NCI-H2227 (cell line): Measurements from ENCODE around the gene GRAMD1C.
"Not testable (repeated sequence)": the region's sequence is repeated elsewhere in the genome, so short reads cannot be mapped to it uniquely, and the experiment has no call there.

ENCODE experiments used
- DNase-seq: peaks from one replicate; lab custom pipeline; 2025; ENCODE audit not compliant: unreplicated experiment; lab: John Stamatoyannopoulos, UW

Gene GRAMD1C

DNA sequence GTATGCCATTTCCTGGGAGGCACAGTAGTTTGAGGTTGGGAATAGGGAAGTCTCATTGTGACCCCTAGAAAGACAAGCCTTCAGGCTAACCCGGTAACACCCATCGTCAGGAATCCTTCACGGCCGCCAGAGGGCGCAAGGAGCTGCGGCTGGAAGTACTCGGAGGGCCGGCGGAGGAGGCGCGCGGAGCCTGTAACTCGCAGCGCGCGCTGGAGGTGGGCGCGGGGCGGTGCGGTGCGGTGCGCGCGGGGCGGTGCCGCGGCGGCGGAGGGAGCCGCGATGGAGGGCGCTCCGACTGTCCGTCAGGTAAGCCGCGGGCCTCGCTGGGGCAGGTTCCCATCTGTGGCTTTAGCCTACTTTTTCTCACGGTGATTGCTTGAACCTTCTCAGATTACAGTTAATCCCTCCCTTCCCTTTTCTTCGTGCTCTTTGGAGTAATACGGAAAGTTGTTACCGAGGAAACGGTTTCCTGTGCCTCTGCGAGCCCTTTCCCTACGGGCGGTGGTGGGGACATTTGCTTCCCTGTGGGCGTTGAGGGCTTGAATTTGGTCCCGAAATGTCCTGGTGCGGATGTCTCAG, at the start of gene GRAMD1C:
Gene GRAMD1C, plus strand, starts transcription at position 158 of the 579 bp plus-strand sequence. Its CDS starts 122 bp downstream, at position 280.
- peak; percentile 90 for DNase-seq

DNA sequence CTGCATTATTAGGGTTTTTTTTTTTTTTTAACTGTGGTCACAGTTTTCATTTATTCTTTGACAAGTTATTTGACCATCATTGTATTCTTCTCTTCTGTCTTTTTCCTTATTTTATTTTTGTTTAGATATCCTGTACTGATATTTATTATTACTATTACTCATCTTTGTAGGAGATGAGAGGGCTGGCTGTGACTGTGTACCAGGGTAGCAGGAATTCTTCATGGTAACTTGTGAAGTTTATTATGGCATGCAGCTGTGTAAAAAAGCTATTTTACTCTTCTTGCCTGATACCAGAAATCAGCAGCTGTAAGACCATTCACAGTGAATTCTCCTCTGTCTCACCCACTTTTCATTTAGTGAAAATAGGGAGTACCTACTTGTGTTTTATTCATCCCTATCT, 47.2 kb upstream of the GRAMD1C start:
- no peak for DNase-seq

DNA sequence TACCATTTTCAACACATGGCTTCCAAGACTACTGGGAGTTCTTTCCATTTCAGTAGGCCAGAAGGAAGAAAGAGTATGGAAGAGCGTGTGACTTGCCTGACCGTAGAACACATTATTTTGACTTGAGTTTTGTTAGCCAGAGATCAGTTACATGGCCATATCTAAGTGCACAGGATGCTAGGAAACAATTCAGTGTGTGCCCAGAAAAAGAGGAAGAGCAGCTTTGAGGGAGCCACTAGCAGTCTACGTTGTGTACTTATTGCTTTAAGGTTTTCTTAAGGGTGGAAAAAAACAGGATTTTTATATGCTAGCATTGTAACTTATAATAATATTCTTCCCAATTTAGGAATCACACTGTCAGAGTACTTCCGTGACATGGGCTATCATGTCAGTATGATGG, 44.1 kb upstream of the GRAMD1C start:
- DNase-seq = no peak

DNA sequence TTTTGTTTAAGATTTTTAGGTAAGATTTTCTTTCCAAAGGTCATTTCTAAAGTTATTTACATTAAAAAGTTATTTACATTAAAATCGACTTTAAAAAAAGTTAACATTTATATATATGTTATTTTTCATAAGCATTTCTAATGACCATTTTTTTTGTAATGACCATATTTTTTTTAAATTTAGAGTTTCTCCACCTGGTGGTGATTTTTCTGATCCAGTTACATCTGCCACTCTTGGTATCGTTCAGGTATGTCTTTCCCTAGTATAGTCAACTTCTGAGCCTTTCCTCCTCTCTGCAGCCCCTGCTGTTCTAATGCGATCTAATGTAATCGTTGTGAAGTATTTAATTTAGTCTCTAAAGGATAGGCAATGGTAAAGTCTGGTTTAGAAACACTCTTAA, 42.9 kb upstream of the GRAMD1C start:
- no peak for DNase-seq

DNA sequence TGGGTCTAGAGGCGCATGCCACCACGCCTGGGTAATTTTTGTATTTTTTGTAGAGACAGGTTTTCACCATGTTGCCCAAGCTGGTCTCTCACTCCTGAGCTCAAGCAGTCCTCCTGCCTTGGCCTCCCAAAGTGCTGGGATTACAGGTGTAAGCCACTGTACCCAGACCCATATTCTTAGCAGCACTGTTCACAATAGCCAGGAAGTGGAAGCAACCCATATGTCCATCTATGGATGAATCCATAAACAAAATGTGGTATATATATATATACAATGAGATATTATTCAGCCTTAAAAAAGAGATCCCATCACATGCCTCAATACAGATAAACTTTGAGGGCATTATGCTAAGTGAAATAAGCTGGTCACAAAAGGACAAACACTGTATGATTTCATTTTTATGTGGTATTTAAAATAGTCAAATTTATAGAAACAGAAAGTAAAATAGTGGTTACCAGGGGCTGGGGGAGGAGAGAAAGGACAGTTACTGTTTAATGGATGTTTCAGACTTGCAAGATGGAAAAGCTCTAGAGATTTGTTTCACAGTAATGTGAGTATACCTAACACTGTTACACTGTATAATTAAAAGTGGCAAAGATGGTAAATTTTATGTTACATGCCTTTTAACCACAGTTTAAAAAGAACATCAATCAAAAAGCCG, 35.7 kb upstream of the GRAMD1C start:
- no peak for DNase-seq

DNA sequence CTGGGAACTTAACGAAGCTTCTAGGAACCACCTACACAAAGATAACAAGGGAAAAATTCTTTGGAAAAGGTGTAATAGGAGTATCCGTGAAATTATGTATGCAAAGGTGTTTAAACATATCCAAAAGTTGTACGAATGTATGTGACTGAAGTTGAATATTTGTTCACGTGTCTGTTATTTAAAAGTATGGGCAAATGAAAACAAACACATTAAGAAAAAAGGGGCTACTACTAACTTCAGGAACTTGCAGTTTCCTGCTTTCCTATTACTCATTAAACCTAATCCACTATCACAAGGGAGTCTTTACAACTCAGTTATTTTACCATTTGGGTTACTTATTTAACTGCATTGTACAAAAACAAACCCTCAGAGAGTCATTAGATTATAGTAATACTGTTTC, 33.9 kb upstream of the GRAMD1C start:
- no peak for DNase-seq

DNA sequence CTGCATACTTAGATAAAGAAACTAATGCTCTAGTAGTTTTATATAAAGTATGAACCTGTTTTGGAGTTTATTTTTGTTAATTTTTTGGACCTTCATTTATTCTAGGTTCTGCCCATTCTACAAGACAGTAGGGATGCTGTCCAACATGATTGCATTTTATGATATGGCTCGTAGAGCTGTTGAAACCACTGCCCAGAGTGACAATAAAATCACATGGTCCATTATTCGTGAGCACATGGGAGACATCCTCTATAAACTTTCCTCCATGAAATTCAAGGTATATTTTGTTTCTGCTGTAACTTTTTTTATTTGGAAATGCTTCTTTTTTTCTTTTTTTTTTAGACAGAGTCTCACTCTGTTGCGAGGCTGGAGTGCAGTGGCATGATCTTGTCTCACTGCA, 33.3 kb upstream of the GRAMD1C start:
- no peak for DNase-seq

DNA sequence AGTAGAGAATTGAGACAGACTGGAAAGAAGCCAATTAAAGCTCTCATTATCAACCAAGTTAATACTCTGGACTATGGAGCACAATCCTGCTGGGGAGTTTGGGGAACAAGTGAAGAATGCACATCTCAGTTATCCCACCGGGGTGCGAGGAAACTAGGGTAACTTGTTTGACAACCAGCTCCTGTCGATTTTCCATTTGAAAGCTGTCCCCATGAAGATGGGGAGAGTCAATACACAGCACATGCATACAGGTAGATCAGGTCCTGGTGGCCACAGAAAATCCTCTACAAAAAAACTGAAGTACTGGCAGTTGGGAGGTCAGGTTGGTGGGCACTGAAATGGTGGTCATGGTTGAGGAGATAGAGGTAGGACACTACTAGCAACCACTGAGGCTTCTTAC, 25.7 kb upstream of the GRAMD1C start:
- DNase-seq = no peak

DNA sequence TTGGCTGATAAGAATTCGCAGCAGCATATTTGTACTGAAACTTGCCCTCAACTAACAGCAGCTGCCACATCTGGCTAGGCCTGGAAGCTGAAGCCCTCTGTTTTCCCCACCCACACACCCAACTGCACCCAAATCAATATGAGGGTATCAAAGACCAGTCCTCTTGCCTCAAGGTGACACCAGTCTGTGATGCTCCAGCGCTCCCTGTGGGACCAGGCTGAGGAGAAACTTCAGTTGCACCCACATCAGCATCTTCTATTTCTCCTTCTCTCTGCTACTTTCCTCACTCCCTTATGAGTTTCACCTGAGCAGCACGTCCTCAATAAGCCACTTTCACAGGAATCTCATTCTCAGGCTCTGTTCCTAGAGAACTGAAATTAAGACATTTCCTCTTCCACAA, 18.7 kb upstream of the GRAMD1C start:
- DNase-seq = no peak

DNA sequence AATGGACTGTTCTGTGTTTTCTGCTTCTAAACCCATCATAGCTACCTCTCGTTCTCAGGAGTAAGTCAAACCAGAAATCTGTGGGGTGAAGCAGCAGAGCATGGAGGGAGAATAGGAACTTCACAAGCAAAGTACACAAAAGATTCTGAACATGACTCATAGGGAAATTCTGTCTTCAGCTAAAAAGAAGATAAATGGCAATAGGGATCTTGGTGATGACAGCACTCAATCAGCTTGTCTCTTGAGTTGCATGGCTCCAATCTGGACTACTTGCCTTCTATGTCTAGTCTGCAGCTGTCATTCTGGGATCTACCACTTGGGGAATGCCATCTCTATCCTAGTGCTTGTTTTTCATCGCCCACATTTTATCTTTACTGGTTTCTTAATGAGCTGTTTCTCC, 13.5 kb upstream of the GRAMD1C start:
- DNase-seq = no peak

DNA sequence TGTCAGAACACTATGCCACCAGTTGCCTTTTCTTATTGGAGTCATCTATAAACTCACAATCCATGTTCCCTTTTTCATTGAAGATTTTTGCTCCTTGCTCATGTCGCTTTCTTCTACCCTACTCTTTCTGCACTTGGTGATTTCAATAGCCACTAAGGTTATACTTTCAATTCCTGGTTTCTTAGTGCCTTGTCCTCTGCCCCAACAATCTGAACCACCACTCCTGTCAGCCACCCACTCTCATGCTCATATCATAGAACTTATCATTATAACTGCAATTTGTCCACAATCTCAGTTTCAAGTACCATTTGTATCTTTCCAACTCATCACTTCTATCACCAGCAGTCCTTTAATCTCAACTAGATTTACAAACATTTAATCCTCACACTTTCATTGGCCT, 10.0 kb upstream of the GRAMD1C start:
- DNase-seq = no peak

DNA sequence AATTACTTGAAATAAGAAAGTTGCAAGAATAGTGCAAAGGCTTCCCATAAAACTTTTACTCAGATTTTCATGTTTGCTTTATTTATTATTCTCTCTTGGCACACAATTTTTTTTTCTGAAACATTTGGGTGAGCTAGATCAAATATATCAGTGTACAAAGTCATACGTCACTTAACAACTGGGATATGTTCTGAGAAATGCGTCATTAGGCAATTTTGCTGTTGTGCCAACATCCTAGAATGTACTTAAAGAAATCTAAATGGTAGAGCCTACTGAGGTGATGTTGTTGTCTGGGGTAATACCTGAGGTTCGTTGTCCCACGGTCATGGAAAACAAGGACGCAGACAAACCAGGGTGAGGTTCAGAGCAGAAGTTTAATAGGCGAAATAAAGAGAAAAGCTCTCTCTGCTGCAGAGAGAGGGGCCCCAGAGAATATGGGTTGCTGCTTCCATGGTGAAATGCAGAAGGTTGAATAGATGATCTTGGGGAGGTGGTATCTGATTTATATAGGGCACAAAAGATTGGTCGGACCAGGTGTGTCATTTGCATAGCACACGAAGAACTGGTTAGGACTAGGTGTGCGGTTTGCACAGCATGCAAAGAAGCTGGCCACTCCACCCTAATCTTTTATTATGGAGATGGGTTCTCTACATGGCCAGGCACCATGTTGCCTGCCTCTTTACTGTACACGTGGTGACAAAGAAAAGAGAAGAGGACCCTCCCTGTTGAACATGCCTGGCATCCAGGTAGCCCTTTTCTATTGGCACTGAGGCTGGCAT, 8.8 kb upstream of the GRAMD1C start:
- no peak for DNase-seq

DNA sequence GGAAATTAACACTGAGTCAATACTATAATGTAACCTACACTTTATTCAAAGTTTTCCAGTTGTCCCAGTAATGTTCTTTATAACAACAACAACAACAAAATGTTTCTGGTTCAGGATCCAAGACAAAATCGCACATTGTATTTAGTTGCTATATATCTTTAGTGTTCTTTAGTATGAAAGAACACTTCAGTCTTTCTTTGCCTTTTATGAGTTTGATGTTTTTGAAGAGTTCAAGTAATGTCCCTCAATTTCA, 7.6 kb upstream of the GRAMD1C start:
- no peak for DNase-seq

DNA sequence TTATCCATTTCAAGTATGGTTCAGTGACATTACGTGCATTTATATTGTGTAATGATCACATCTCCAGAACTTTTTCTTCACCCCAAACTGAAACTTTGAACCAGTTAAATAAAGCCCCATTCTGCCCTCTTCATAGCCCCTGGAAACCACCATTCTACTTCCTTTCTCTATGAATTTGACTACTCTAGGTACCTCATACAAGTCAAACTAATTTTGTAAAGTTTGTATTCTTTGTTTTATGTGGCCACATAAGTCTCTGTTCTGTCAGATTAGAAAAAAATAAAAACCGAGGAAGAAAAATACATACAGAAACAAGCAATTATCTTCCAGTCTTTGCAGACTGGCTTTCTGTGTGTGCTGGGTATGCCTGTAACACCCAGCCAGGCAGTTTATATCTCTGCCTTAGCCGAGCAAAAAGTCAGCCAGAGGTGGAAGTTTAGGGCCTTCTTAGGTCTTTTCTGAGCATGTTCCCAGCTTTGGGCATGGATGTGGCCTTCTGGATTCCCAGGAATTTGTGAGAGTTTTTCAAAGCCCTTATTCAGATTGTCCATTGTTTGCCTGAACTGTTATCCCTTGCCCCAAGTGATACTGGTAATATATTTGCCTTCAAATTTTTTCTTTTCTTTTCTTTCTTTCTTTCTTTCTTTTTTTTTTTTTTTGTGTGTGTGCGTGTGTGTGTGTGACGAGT, 6.0 kb upstream of the GRAMD1C start:
- DNase-seq = no peak

DNA sequence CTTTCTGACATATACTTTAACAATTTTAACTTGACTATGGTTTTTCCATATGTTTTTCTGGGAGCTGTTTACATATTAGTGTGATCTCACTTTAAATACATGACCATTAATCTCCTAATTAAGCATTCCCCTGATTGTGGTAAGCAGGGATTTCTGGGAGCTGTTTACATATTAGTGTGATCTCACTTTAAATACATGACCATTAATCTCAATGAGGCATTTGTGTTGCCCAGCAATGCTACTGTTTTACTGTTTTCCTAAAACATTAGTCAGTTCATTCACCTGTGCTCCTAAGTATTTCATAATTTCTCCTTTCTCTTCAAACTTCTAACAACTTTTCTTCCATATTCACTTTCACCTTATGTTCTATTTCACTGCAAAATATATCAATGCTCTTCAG, 3.6 kb upstream of the GRAMD1C start:
- no peak for DNase-seq

DNA sequence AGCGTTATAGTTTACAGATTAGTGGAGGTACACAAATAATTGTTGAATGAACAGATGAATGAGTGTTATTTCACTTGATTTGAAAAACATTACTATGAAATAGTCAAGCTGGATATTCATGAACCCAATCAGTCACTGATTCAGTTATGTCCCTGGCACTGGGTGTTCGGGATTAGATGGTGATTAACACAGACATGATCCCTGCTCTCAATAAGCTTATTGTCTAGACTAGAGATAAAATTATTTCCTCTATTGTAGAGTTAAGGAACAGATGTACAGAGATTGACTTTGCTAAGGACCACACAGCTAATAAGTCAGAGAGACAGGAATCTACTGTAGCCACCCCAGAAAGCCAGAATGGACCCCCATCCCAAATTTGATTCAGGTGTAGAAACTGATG, 963 bp downstream of the GRAMD1C start:
- DNase-seq = no peak

DNA sequence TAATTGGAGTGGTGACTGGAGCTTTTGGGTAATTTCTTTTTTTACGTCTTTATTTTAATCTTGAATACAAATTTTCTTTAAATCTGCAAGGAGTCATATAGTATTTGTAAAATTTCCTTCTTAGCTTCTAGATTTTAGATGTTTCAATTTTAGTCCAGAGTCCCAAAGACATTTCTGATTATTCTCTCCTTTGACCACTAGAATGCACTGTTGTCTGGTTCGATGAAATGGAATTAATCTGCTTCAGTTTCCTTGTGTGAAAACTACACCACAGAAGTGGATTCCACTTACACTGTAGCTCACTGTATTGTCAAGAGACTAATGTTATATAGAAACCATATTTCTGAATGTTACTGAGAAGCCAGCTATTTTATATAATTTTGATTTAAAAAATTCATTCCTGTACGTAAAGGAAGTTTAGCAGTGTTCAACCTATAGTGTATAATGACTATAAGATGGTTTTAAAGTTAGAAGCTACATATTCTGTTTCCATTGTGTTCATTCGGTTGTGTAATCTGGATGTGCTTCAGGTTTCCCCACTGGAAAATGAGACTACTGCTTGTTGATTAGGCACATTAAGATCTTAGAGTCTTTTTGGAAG, 6.1 kb downstream of the GRAMD1C start:
- DNase-seq = peak; percentile 43

DNA sequence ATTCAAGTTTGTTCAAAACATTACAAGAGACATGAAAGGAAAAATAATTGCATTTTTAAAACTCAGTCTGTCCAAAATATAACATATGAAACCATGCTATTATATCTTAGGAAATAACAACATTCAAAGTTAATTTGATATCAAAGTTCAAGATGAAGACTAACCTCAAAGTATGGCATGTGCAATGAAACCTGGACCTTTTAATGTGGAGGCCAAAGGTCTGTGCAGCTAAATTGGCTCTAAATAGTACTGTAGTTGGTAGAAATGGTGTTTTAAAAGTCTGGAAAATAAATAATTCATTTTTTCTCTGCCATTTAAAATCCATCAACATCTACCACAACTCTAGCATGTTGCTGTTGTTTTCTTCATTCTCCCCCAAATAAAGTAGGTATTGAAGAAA, 8.7 kb downstream of the GRAMD1C start:
- DNase-seq = no peak

DNA sequence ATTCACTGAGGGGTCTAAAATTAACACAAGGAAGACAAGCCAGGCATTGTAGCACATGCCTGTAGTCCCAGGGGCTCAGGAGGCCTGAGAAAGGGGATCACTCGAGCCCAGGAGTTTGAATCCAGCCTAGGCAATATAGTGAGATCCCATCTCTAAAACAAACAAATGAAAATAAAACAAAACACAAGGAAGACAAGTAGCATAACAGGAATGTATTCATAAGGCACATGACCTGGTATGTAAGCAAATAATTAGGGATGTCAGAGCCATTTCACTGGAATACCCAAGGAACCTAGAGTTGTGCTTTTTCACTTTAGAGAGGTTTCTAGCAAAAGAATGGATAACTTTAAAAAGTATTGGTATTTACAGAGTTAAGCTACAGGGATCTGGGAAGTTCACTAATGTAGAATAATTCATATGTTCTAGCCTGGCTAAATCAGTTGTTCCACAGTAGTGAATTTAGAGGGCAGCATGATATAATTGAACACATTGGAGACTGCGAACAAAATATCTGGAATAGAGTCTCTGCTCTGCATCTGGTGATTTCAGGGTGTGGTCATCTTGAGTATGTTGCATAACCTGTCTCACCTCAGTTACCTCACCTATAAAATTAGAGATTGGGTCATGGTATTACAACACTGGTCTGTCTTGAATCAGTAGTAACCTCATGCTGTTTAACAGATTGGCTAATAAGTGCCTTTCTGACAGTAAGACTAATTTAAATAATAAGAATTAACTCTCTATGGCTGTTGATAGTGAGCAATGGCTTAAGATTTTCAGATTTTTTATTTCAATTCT, 9.3 kb downstream of the GRAMD1C start:
- DNase-seq = no peak

DNA sequence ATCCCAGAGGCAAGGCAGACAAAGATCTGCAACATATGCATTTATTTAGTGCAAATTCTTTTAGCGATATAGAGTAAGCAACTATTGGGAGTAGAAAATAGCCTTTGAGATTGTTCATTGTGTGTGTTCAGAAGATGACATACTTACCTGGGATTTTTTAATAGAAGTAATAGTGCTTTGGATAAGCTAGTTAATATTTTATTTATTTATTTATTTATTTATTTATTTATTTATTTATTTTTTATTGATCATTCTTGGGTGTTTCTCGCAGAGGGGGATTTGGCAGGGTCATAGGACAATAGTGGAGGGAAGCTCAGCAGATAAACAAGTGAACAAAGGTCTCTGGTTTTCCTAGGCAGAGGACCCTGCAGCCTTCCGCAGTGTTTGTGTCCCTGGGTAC, 10.5 kb downstream of the GRAMD1C start:
- DNase-seq = not testable (repeated sequence)

DNA sequence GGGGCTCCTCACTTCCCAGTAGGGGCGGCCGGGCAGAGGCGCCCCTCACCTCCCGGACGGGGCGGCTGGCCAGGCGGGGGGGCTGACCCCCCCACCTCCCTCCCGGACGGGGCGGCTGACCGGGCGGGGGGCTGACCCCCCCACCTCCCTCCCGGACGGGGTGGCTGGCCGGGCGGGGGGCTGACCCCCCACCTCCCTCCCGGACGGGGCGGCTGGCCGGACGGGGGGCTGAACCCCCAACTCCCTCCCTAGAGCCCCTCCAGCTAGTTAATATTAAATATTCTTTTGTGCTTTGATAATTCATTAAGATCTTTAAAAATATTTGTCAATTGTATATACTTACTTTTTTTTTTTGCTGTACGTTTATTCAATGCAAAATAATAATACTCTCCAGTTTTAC, 11.3 kb downstream of the GRAMD1C start:
- DNase-seq = not testable (repeated sequence)
